Measurements from ENCODE around the gene TSPAN5. TPM values are rescaled to one million over a fixed set of nuclear protein-coding genes. Genes with fewer than 3 reads are reported as not detected.

The TSPAN5 gene
- total RNA-seq, 1 experiment from 2014 or later, result 12.4 TPM

DNA sequence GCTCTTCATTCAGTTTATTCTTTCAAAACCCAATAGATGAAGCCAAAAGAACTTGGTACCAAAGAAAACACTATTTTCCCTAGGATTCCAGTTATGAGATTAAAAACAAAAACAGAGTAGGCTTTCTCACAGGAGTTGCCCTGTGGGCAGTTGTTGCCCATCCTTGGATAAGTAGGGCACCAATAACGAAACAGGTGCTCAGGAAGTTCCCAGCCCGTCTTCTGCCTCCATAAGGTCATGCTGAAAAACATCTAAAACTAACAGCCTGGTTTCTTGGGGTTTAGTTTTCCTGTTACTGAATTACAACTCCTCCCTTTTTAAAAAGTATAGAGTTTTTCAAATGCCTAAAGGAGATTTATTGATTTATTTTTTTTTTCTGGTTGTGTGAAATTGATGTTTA, 14.7 kb downstream of the TSPAN5 start:
- Histone ChIP-seq H3K27ac (peak overlapping the region; percentile 73), H2AFZ (no peak overlapping the region), H3K9me3 (ENCODE audit: insufficient read depth, low read depth) (no peaks in the 10 kb centered on the region), H3K4me2 (peak overlapping the region; percentile 73), H4K20me1 (ENCODE audit: insufficient read depth) (no peaks in the 10 kb centered on the region), H3K4me3 (0 out of 2 replicates have a peak overlapping the region, but pooled peaks have one; percentile 10), H3K27me3 (ENCODE audit: insufficient read depth, low read depth) (no peaks in the 10 kb centered on the region), H3K79me2 (ENCODE audit: low read depth) (peaks cover 86% of the 10 kb centered on the region), H3K4me1 (replicated peaks; ENCODE audit: insufficient read depth) (peaks cover 30% of the 10 kb centered on the region), H3K36me3 (ENCODE audit: low read depth) (no peaks in the 10 kb centered on the region), H3F3A (ENCODE audit: insufficient read depth, low read depth) (peaks cover 28% of the 10 kb centered on the region), H3K9me2 (ENCODE audit: insufficient read depth) (no peaks in the 10 kb centered on the region)
- CTCF ChIA-PET, result no interaction called here
- DNase-seq, result no peak
- no TSS peak for BruUV-seq (replicated peaks)
- POLR2A ChIA-PET (ENCODE audit: unreplicated experiment), result no interaction called here
- intact Hi-C loops (cut with micrococcal nuclease; ENCODE audit: unreplicated experiment), result no loop called here
- TF ChIP-seq EZH2 (IDR thresholded peaks at IDR 0.05; ENCODE audit: low read depth) (no peak), CTCF (conservative IDR thresholded peaks at IDR 0.05) (no peak)

GRCh38 chr4:98642991-98643426, 15.4 kb downstream of the TSPAN5 start:
- BruUV-seq (replicated peaks), result no TSS peak
- peak overlapping the region; percentile 26; the same call in 1 of the 2 replicates for H3K4me3 ChIP-seq
- H3K4me1 ChIP-seq (replicated peaks; ENCODE audit: insufficient read depth), result peaks cover 30% of the 10 kb centered on the region
- no peaks in the 10 kb centered on the region for H3K36me3 ChIP-seq (ENCODE audit: low read depth)
- no peaks in the 10 kb centered on the region for H3K27me3 ChIP-seq (ENCODE audit: insufficient read depth, low read depth)
- TF ChIP-seq CTCF (conservative IDR thresholded peaks at IDR 0.05), result no peak
- no peak for TF ChIP-seq EZH2 (IDR thresholded peaks at IDR 0.05; ENCODE audit: low read depth)
- POLR2A ChIA-PET (ENCODE audit: unreplicated experiment), result interaction anchor here (0.7 kb wide), 1 partner anchor 286 kb away, joined by 4 read pairs; the partner anchor contains the start of gene EIF4E
- no peaks in the 10 kb centered on the region for H4K20me1 ChIP-seq (ENCODE audit: insufficient read depth)
- no peaks in the 10 kb centered on the region for H3K9me2 ChIP-seq (ENCODE audit: insufficient read depth)
- peak overlapping the region; percentile 73 for H3K27ac ChIP-seq
- H3K9me3 ChIP-seq (ENCODE audit: insufficient read depth, low read depth), result no peaks in the 10 kb centered on the region
- CTCF ChIA-PET, result no interaction called here
- H2AFZ ChIP-seq, result no peak overlapping the region
- DNase-seq, result peak in 1 of 2 experiments; percentile 96
- H3K4me2 ChIP-seq, result peak overlapping the region; percentile 73
- H3F3A ChIP-seq (ENCODE audit: insufficient read depth, low read depth), result peaks cover 28% of the 10 kb centered on the region
- intact Hi-C loops (cut with micrococcal nuclease; ENCODE audit: unreplicated experiment), result no loop called here
- peaks cover 87% of the 10 kb centered on the region for H3K79me2 ChIP-seq (ENCODE audit: low read depth)

DNA sequence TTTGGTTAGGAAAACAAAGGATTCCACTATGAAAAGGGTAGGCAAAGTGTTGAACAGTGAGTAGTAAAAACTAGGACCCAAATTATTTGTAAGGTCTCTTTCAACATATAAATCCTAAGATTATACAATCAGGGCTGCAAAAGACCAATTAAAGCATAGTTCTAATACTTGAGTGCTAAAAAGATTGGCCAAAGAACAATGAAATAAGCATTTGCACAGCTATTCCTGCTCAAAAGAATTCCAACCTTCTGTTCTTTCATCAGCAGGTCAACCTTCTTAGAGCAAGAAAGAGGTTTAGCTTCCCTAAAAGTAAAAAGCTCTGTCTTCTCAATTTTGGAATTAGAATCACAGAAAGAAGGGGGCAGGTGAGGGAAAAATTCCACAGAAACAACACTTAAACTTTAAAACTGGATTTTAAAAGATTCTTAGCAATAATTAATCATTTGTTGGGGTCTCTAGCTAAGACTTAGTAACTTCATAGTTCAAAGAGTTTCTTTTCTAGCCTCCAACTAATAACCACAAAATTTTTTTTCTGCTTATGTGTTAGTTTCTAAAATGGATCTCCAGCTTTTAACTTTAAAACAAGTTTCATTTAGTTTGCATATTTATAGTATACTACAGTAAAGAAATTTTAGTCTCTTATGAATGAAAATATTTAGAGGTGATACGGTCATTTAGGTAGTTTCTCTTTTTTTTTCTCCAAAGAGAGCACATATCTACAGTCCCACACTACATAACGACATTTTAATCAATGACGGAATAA, 16.3 kb downstream of the TSPAN5 start:
- TF ChIP-seq EZH2 (IDR thresholded peaks at IDR 0.05; ENCODE audit: low read depth) (no peak), CTCF (conservative IDR thresholded peaks at IDR 0.05) (no peak)
- Histone ChIP-seq H3K4me2 (peak overlapping the region; percentile 73), H3K79me2 (ENCODE audit: low read depth) (peaks cover 80% of the 10 kb centered on the region), H3K9me2 (ENCODE audit: insufficient read depth) (no peaks in the 10 kb centered on the region), H3K36me3 (ENCODE audit: low read depth) (no peaks in the 10 kb centered on the region), H3K4me3 (no peak overlapping the region), H3K27me3 (ENCODE audit: insufficient read depth, low read depth) (no peaks in the 10 kb centered on the region), H3K4me1 (replicated peaks; ENCODE audit: insufficient read depth) (peaks cover 30% of the 10 kb centered on the region), H2AFZ (no peak overlapping the region), H4K20me1 (ENCODE audit: insufficient read depth) (no peaks in the 10 kb centered on the region), H3K9me3 (ENCODE audit: insufficient read depth, low read depth) (no peaks in the 10 kb centered on the region), H3F3A (ENCODE audit: insufficient read depth, low read depth) (peaks cover 28% of the 10 kb centered on the region), H3K27ac (peak overlapping the region; percentile 73)
- POLR2A ChIA-PET (ENCODE audit: unreplicated experiment), result no interaction called here
- CTCF ChIA-PET, result no interaction called here
- DNase-seq, result no peak
- intact Hi-C loops (cut with micrococcal nuclease; ENCODE audit: unreplicated experiment), result no loop called here
- BruUV-seq (replicated peaks), result no TSS peak
